HFF-Myc (cell line): Measurements from ENCODE around the gene HMGXB3.

Source experiments
- DNase-seq: peaks from one replicate; pipeline ENCODE4 v3.0.0-alpha.2; 2011; ENCODE audit warnings: low read depth; ENCODE audit errors: extremely low read depth
- H3K4me3 ChIP-seq: replicated peaks from 2 replicates; pipeline ENCODE4 v1.5.1; 2011; ENCODE audit warnings: low read depth, mild to moderate bottlenecking, control low read depth, low read length
- CTCF ChIP-seq: IDR thresholded peaks from 2 replicates; pipeline ENCODE4 v1.5.1; 2012; ENCODE audit warnings: mild to moderate bottlenecking, low read depth, low read length, control low read depth; ENCODE audit errors: missing control alignments

The HMGXB3 gene

DNA sequence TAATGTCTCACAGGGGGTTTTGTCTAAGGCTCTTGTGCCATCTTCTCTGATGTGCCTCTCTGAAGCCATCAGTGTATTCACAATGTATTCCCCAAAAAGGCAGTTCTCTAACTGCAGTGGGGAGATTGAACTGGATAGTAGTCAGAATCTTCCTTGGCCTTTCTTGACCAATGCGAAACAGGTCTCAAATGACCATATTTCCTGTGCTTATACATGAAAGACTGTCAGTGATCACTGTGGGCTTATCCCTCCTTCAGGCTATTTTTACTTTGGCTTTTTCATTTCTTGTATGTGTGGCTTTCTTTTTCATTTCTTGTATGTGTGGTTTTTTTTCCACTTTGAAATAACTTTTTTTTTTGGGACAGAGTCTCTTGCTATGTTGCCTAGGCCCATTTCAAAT lies 19.7 kb downstream of the HMGXB3 start:
- no peak for DNase-seq
- H3K4me3 ChIP-seq = no peak overlapping the region
- no peak for TF ChIP-seq CTCF

DNA sequence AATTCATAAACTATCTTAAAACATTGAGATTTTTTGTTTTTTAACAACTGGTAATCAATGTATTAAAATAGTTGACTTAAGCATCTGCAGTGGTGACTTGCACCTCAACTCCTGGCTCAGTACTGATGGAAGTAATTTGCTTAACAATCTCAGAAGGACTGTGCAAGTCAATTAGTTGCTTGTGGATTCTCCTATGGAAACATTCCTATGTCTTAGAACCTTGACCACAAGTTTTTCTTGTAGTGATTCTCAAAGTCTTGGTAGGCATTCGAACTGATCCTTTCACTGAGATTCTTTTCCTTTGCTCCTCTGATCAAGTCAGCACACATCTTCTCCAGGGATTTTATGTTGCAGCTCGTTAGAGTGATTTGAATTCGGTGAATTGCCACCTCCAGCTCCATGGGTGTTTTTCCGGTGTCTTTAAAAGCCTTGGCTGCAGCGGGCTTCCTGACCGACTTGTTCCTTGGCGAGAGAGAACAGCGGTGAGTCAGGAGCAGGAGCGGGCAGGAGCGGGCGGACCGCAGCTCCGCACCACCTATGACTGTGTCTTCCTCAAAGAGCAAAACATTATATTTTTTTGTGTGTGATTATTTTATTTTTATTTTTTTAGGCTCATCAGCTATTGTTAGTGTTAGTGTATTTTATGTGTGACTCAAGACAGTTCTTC lies 21.1 kb downstream of the HMGXB3 start:
- no peak overlapping the region for H3K4me3 ChIP-seq
- TF ChIP-seq CTCF = no peak
- no peak for DNase-seq

- DNase-seq = no peak
- H3K4me3 ChIP-seq = no peak overlapping the region
- TF ChIP-seq CTCF = no peak
Measured at GRCh38 chr5:150022158-150022531, 21.6 kb downstream of the HMGXB3 start.

- no peak for TF ChIP-seq CTCF
- DNase-seq = no peak
- H3K4me3 ChIP-seq = no peak overlapping the region
Measured at GRCh38 chr5:150022681-150023080, 22.1 kb downstream of the HMGXB3 start.

DNA sequence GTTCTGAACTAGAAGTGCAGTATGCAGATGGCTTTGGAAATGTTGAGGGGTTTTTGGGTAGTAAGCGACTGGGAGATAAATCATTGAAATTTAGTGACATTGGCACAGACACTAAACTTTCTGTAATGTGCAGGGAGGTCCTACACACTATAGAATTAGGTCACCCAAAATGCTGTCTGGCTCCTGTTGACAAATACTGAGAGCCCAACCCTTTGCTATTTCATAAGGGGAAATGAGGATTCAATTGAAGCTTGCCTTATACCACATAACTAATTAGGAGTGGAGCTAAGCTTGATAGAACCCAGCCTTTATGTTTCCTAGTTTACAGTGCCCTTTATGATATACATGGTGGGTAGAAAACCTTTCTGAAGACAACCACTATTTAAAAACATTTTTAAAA lies 22.6 kb downstream of the HMGXB3 start:
- no peak for TF ChIP-seq CTCF
- no peak for DNase-seq

DNA sequence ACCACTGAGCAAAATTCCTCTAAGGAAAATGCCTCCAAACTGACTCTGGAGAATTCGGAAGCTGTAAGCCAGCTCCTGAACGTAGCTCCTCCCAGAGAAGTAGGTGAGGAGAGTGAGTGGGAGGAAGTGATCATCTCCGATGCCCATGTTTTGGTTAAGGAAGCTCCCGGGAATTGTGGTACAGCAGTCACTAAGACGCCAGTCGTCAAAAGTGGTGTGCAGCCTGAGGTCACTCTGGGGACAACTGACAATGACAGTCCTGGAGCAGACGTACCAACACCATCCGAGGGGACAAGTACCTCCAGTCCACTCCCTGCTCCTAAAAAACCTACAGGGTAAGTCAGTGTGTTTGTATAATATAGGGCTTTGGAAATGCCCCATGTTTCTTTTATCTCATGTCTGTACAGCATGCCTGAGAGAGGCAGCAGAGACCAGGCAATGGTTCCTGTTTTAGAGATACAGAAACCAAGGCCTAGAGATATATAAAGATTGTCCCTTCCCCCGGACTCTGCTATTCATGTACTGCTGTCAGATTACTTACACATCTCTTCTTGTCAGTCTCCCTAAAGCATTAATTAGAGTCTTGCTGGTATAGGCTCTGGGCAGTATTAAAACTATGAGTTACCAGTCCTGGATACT lies 23.9 kb downstream of the HMGXB3 start:
- no peak for DNase-seq
- TF ChIP-seq CTCF = no peak
- no peak overlapping the region for H3K4me3 ChIP-seq

More for the DNA sequence above, 22.6 kb downstream of the HMGXB3 start:
- no peak overlapping the region for H3K4me3 ChIP-seq
